ENCODE data around the gene ADGRG4.

The ADGRG4 gene

DNA sequence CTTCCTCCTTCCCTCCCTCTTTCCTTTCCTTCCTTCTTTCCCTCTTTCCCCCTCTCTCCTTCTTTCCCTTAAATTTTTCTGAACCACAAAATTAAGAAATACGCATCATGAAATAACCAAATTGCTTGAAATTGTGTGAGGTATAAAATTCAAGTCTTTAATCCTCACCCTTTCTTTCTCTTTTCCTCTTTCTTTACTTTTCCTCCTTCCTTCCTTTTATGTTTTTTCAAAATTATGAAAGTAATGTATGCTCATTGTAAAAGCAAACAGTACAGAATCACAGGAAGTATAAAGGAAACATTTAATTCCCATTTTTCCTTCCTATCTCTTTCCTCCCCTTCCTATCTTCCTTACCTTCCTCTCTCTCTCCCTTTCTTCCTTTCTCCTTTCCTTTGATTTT is 5.4 kb downstream of the ADGRG4 start:
- DNase-seq: no peak

DNA sequence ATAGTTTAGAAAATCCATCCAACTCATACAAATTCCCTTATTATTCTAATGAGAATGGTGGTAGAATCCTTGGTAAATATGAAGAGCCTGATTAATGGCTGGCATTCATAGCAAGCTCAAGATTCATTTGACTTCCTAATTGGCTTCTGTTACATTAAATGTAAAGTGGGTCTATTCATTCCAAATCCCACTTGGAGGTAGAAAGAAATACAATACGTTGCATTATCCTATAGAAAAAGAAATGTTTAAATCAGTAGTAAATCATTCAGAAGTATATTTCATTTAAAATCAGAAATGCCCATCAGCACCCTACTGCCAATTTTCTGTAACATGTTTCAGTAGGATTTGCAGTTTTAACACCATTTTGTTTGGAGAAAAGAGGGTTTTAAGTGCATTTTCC is 6.7 kb downstream of the ADGRG4 start:
- DNase-seq: no peak

GRCh38 chrX:136310411-136310810 is 9.6 kb downstream of the ADGRG4 start:
- no peak for DNase-seq

- no peak for DNase-seq
These were observed 17.4 kb downstream of the ADGRG4 start for GRCh38 chrX:136318156-136318555.

- no peak for DNase-seq
These were observed 18.3 kb downstream of the ADGRG4 start for GRCh38 chrX:136318895-136319597.

GRCh38 chrX:136319600-136319999 is 18.8 kb downstream of the ADGRG4 start:
- no peak for DNase-seq

GRCh38 chrX:136321532-136321931 is 20.8 kb downstream of the ADGRG4 start:
- no peak for DNase-seq

- no peak for DNase-seq
These were observed 21.3 kb downstream of the ADGRG4 start for GRCh38 chrX:136322064-136322463.

DNA sequence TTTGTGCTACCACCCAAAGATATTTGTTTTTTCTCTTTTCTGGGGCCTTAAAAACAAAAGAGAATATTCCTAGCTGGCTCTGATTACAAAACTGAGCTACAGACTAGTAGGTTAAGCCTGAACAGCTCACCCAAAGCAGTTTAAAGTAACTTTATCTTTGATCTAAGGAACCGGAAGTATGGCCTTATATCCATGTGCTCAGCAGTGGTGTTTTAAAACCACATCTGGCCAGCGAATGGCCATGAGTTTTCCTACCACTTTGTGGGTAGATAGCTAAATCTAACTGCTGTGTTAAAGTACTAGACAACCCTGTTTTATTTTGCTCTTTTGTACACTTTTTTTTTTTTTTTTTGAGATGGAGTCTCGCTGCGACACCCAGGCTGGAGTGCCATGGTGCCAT is 24.6 kb downstream of the ADGRG4 start:
- DNase-seq: no peak

- DNase-seq: no peak
These were observed 28.2 kb downstream of the ADGRG4 start for GRCh38 chrX:136328933-136329332.

DNA sequence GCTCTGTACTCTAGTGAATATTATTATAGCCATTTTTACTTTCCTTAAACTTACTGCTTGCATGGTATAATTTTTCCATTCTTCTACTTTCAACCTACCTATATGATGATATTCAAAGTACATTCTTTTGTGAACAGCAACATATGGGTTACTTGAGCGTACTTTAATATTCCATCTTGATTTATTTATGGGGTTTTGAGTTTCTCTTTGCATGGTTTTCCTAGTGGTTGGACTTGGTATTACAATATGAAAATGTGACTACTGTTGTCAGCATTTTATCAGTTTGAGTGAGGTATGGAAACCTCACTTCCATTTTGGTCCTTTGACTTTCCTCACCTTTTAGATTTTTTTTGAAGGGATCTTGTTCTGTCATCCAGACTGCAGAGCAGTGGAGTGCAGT is 35.9 kb downstream of the ADGRG4 start:
- no peak for DNase-seq

DNA sequence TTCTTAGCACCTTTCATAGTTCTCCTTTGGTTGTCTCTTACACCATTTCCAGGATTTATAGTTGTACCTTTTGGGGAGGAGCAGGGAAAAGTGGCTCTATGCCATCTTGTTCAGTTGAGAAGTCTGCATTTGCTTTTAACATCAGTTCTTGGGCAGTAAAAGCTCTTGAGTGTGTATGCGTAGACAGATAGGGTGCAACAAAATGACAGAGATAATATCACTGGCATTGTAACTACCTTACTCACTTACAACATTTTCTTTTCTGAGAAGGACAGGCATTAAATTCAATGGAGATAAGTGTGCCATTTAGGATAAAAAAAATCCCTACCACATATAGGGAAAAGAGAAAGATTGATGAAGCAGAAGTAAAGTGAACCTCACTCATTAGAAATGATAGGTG is 38.9 kb downstream of the ADGRG4 start:
- no peak for DNase-seq

- DNase-seq: no peak
These were observed 43.6 kb downstream of the ADGRG4 start for GRCh38 chrX:136344320-136344719.

DNA sequence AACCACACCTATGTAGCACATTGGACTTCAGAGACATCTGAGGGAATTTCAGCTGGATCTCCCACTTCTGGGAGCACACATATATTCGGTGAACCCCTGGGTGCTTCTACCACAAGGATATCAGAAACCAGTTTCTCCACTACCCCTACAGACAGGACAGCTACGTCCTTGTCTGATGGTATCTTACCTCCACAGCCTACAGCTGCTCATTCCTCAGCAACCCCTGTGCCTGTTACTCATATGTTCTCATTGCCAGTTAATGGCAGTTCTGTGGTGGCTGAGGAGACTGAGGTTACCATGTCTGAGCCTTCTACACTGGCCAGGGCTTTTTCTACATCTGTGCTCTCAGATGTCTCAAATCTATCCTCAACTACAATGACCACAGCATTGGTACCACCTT is 45.7 kb downstream of the ADGRG4 start:
- no peak for DNase-seq

DNA sequence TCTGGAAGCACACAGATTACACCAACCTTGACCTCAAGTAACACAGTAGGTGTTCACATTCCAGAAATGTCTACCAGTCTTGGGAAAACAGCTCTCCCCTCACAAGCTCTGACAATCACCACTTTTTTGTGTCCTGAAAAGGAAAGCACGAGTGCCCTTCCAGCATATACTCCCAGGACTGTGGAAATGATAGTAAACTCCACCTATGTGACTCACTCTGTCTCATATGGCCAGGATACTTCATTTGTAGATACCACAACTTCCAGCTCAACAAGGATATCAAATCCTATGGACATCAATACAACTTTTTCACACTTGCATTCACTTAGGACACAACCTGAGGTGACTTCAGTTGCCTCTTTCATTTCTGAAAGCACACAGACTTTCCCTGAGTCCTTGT is 46.9 kb downstream of the ADGRG4 start:
- no peak for DNase-seq

DNA sequence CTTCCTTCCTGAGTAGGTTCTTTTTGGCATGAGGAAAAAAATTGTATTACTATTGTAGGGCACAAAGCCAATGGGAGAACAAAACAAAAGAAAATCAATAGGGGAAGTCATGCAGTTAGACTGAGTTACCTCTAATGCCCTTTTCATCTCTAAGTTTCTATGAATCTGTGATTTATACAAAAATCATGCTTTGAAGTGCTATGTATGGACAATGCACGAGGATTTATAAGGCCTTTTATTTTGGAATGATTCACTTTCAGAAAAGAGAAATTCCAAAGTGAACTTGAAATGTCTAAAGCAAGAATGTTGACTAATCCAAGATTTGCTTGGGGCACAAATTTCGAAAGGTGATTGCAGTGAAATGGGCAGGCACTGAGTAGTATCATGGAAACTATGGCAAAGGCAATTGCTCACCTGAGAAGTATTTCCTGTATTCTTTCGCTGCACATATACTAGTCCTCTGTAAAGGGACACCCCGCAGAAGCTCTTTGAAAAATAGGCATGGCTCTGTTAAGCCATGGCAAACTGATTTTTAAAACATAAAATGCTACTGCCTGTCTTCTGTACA is 52.8 kb downstream of the ADGRG4 start:
- no peak for DNase-seq

- DNase-seq: no peak
These were observed 53.4 kb downstream of the ADGRG4 start for GRCh38 chrX:136354201-136354600.

DNA sequence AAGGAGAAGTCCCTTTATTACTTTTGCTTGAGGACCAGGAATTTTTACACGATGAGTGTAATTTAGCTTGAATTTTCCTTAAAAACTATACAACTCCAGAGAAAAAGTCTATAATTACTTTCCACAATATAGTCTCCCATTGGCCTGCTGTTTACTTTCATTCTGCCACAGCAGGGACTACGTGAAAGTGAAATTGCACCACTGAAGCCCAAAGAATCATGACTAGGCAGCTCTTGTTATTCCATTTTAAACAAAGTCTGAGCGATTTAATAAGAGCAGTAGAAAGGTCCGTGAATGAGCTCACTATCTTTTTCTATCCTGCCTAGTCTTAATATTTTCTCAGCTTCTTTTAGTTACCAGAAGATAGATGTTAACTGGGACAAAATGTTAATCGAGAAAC is 68.6 kb downstream of the ADGRG4 start:
- DNase-seq: no peak

DNA sequence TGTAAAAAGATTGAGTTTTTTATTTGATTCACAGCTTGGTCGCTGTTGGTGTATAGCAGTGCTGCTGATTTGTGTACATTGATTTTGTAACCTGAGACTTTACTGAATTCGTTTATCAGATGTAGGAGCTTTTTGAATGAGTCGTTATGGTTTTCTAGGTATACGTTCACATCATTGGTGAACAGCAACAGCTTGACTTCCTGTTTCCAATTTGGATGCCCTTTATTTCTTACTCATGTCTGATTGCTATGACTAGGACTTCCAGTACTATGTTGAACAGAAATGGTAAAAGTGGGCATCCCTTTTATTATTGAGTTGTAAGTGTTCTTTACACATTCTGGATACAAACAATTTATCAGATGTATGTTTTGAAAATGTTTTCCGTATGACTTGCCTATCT is 76.0 kb downstream of the ADGRG4 start:
- DNase-seq: no peak

GRCh38 chrX:136380010-136380769 is 79.4 kb downstream of the ADGRG4 start:
- no peak for DNase-seq

DNA sequence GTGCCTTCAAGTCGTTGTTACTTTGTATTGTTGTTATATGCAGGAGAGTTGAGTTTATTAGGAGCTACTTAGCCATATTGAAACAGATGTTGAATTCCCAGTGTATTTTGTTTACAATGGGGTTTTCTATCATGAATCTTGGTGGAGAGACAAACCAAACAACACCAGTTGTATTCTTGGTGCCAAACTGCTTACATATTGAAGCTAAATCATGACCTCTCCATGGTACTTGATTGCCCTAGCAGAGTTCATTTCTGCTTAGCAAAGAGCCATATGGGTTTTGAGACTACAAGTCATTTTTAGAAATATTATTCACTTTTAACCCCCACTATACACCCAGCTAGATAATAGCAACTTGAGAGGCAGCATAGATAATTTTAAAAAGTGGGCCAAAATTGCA is 85.4 kb downstream of the ADGRG4 start:
- no peak for DNase-seq

GRCh38 chrX:136386826-136387225 is 86.1 kb downstream of the ADGRG4 start:
- no peak for DNase-seq

DNA sequence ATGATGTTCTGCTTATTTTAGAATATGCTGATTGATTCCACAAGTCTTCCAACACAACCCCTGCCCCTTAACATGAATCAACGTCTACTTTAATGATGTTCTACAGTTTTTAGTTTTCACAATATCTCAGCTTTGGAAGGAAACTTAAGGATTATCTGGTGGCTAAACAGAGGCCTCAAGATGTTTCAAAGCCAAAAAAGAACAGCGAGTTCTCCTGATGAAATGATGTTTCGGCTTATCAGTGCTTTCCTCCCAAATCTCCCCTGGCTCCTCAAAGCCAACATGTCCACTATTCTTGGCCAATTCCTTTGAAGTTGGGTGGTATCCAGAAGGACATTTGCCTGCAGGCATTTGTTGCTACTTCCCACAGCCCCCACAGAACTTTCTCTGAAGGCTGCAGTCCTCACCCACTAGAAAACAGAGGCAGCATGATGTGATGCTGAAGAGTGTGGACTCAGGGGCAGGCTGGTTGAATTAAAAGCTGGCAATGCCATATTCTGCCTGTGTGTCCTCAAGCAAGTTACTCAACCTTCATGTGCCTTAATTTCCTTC is 87.3 kb downstream of the ADGRG4 start:
- DNase-seq: no peak

- no peak for DNase-seq
These were observed 90.2 kb downstream of the ADGRG4 start for GRCh38 chrX:136390921-136391320.

Data from NCI-H2029 (cell line).